Measurements from ENCODE around the gene CRTAC1.
"Not testable (repeated sequence)": the region's sequence is repeated elsewhere in the genome, so short reads cannot be mapped to it uniquely, and the experiment has no call there.

The CRTAC1 gene

DNA sequence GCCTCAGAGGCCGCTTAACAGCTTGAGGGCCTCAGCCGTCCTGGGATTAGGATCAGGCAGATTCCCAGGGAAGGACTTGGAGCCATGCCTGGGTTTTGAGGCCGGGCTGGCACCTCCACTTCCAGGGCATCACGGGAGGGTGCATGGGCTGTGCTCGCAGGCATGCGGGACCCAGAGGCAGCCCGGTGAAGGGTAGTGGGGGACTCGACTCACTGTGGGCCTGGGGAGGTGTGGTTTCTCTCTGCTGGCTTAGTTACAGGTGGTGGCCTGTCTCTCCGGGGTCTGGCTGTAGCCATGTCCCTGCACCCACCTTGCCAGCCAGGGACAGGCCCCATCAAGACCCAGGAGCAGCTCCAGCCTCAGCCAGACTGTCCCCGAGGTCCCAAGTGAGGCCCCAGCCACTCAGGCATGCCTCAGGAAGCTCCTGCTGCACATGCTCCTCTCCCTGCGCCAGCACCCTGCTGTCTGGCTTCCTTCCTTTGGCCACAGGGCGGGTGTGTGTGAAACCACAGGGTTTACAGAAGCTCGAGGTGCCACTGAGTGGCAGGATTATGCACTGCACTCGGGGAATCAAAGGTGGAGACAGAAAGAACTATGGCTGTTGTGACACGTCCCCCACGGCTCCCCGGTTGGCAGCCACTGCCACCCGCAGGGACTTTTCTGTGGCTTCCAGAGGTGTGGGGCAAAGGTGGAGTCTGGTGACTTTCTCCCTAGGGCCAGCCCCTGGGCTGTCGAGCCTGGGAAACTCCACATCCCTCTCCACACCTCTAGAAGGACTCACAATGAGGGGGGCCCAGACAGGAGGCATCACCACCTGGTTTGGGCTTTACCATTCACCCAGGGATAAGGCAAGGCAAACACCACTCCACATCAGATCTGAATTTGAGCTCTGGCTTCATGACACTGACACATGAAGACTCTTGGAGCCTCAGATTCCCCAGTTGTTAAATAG, 161.1 kb downstream of the CRTAC1 start:
- DNase-seq (ENCODE audit: low spot score) = peak; percentile 80

DNA sequence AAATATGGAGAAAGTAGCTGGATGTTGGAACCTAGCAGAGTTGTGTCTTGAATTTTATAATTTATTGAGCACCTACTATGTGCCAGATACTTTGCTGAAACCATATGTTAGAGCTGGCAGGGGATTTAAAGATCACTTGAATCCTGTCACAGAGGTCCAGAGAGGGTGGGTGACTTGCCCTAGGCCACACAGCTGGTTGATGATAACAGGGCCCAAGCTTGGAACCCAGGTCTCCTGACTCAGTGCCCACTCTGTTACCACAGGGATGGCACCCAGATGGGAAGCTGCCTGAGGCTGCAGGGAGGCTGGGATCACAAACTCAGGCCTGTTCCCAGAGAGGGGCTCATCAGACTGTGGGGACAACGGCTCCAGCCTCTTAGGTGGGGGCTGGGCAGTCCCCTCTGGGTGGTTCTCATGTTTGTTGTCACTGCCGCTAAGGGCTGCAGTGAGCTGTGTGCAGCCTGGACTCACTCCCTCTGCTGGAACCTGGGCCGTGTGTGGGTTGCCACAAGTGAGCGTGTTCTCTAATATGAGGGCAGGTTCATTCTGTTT, 162.2 kb downstream of the CRTAC1 start:
- DNase-seq (ENCODE audit: low spot score) = no peak

DNA sequence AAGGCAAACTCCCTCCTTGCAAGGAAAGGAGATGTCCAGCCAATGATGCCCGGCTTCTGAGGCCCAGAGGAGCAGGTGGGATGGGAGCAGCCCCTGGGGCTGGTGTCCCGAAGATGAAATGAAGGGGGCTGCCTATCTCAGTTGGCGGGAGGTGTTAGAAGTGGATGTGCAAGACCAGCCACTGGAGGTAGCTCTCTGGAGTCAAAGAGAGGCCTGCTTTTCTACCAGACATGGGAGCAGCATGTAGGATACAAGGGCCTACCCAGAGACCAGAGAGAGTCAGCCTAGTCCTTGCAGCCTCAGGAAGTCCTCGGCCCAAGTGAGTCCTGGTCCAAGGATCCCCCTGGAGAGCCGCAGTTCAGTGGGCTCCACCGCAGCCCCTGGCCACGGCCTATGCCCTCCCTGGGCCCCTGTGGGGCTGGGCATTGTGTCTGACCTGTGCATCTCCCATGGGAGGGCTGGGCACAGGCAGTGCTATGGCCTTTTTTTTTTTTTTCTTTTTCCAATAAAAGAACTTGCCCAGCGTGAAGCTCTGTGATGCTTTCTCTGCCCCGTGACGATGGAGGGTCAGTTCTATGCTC, 163.1 kb downstream of the CRTAC1 start:
- DNase-seq (ENCODE audit: low spot score) = no peak

DNA sequence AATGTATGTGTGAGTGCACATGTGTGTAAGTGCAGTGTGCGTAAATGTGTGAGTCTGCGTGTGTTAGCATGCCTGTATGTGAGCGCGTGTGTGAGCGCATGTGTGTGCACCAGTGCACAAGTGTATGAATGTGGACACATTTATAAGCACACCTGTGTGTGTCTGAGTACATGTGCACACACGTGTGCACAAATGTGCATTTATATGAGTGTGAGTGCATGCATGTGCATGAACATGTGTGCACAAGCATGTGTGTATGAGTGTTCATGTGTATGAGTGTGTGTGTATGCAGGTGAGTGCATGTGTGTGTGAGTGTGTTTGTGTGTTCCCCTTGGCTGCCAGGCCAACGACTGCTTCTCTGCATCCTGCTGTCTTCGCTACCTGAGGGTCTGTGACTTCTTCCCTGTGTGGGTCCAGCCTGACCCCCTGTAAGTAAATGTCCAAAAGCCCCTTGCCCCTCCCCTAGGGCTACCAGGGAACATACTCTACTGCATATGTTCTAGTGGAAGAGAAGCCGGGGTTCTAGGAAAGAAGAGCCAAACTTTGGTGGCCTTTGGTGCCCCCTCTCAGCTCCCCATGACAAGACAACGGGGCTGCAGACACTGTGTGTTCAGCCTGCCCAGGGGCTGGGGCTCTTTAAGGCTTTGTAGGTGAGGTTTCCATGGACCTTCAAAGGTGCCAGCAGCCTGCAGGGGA, 163.7 kb downstream of the CRTAC1 start:
- DNase-seq (ENCODE audit: low spot score) = no peak

DNA sequence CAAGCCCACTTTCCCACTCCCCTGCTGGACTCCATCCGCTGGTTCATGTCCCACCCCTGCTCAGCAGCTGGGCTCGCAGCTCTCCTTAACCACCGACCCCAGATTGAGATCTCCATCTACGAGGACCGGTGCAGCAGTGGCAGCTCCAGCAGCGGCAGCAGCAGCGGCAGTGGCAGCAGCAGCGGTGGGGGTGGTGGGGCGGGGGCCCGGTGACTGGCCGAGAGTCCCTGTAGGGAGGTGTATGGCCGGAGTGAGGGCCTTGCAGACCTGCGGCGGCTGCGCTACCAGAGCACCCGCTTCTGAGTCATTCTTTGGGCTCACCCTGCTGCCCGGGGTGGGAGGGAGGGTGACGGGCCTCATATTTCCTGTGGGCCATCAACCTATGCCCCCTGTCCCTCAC, 164.9 kb downstream of the CRTAC1 start:
- no peak for DNase-seq (ENCODE audit: low spot score)

DNA sequence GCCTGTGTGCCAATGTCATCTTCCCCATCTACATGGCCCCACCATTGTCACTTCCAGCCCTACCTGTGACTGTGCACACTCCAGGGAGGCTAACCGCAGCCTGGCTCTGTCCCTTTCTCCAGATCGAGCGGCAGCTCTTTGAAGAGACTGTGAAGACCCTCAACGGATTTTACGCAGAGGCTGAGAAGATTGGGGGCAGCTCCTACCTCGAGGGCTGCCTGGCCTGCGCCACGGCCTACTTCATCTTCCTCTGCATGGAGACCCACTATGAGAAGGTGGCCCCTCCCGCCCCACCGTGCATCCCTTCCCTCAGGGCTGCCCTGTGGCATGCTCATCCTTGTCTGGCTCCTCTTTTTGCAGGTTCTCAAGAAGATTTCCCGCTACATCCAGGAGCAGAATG, 166.6 kb downstream of the CRTAC1 start:
- DNase-seq (ENCODE audit: low spot score) = no peak

DNA sequence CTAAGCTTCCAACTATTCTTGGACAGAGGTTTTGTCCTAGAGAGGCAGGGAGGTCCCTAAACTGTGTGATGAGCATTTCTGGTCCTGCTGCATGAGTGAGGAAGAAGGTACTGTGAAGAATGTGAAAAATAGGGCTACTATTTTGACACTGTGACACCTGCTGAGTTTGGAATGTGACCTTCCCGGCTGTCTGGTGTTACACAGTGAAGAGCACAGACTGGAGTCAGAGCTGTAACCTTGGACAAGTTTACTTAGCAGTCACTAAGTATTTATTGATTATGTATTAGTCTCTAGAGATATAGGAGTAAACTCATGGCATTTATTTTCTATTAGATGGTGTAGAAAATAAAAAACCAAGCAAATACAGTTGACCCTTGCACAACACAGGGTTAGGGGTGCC, 168.5 kb downstream of the CRTAC1 start:
- no peak for DNase-seq (ENCODE audit: low spot score)

DNA sequence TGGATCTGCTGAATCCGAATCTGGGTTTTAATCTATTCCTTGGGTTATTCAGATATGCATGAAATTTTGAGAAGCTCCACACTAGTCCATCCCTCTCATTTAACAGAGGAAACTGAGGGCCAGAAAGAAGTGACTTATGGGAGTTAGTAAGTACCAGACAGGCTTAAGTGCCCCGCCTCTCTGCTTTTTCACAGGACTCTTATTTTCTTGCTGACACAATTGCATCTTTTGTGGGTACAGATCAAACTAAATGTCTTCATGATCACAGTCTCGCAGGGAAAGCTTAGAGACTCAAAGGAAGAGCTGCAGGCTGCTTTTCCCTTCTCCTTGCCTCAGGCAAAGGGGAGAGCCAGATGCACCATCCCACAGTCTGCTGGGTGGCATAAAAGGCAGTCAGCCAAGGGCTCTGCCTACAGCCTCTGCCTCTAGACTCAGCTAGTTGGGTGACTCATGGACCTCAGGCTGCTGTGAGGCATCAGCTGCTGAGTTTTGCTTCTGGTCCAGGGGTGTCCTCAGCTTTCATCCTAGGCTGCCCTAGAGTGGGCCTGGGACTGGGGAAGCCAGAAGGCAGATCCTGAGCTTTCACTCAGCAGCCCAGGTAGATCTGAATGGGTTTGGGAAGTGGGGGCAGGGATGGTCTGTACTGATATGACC, 169.2 kb downstream of the CRTAC1 start:
- no peak for DNase-seq (ENCODE audit: low spot score)

DNA sequence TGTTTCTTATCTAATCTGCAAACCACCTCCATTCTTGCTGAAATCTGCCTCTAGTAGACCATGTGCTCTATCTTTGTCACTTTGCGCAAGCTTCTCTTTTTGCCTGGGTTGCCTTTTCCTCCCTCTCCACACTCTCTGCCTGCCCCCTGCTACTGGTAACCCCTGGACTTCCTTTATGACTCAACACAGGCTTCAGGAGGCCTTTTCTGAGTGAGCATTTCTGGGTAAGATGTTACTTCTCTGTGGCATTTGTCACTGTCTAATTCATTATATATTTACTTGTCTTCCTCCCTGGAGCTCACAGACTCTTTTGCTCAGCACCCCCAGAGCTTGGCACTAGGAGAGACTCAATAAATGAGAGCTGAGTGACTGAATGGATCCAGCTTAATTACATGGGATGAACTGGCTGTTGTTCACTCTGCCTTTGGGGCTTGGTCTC, 172.4 kb downstream of the CRTAC1 start:
- no peak for DNase-seq (ENCODE audit: low spot score)

DNA sequence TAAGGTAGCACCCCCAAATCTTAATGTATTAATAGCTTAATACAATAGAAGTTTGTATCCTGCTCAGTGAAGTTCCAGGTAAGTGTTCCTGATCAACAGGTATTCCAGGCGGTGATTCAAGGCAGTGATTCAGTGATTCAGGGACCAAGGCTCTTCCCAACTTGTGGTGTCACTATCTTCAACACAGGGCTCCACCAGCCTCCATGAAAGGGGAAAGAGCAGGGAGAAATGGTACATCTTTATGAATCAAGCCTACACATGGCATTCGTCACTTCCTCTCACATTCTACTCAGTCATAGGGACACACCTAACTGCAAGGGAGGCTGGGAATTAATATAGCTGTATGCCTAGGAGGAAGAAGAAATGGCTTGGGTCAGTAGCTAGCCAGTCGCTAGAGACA, 175.7 kb downstream of the CRTAC1 start:
- no peak for DNase-seq (ENCODE audit: low spot score)

DNA sequence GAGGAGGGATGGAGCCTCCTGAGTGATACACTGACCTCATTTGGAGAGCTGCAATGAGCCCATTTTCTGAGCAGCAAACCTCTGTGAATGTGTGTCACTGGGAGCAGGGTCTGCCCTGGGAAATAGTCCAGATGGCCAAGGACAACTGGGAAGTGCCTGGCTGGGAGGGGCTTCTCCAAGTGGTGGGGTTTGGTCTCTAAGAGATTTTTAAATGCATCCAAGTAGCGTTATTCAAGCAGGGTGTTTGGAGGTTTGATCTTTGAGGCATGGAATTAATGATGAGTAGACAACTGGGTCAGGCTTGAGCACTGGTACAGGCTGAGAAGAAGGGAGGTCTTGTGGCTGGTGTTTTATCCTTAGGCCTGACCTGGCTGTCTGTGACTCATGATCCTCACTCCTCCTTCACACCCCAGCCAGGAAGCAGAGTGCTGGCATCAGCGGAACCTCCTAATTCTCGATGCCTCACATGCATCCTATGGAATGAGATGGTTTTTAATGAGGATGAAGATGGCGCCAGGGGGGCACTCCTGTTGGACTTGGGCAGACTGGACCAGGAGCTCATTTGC, 177.5 kb downstream of the CRTAC1 start:
- no peak for DNase-seq (ENCODE audit: low spot score)

DNA sequence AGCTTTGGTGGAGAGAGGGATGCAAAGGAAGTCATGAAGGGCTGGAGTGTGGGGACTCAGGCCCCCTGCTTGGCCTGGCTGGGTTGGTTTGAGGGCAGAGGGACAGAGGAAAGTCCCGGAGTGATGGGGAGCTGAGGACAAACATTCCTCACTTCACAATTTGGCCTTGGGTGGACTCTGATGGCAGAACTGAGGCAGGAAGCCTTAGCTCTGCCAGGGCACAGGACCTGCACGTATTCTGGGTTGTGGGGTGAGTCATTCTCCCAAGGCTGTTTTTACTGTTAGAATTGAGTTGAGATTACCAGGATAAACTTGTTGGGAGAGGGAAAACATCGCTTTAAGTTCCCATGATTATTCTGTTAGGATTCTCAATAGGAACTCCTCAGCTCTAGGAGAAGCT, 178.1 kb downstream of the CRTAC1 start:
- no peak for DNase-seq (ENCODE audit: low spot score)

DNA sequence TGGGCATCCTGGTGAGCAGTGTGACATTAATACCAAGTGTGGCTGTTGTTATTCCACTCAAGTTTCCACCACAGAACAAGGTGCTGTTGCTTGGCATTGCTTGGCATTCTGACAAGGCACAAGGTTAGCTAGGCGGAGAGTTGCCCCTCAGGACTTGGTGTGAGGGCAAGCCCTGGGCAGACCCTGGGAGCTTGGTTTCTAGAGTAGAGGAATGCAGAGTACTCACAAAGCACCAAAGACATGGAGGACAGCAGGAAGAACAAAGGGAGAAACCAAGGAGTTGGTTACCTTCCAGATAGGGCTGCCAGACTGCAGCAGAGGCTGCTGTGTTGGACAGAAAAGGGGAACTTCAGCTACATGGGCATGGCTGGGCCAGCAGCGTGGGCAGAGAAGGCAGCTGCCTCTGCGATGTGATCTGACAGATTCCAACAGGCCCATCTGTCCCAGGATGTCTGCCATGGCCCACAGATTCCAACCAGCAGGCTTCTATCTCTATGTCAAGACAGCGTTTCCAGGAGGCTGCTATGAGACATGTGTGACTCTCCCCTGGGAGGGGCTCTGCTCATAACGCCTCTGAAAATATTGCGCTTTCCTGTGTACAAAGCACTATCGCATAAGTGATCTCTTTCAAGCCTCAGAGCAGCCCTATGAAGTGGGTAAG, 178.9 kb downstream of the CRTAC1 start:
- no peak for DNase-seq (ENCODE audit: low spot score)

DNA sequence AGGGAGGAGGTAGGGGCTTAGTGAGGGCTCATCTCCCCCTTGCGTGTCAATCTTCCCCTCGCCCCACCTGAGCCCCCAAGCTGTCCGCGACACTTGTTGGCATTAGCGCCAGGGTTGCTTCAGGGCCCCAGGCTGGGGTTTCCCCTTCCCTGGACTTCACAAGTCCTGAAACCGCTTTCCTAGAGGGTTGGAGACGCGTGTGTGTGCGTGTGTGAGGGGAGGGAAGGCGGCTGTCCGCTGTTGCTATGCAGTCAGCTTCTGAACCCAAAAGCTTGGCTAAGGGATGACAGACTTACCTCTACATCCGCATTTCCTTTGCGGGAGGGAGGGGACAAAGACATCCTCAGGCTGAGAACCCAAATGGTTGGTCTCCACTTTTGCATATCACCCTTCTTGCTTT, 180.0 kb downstream of the CRTAC1 start:
- DNase-seq (ENCODE audit: low spot score) = no peak

DNA sequence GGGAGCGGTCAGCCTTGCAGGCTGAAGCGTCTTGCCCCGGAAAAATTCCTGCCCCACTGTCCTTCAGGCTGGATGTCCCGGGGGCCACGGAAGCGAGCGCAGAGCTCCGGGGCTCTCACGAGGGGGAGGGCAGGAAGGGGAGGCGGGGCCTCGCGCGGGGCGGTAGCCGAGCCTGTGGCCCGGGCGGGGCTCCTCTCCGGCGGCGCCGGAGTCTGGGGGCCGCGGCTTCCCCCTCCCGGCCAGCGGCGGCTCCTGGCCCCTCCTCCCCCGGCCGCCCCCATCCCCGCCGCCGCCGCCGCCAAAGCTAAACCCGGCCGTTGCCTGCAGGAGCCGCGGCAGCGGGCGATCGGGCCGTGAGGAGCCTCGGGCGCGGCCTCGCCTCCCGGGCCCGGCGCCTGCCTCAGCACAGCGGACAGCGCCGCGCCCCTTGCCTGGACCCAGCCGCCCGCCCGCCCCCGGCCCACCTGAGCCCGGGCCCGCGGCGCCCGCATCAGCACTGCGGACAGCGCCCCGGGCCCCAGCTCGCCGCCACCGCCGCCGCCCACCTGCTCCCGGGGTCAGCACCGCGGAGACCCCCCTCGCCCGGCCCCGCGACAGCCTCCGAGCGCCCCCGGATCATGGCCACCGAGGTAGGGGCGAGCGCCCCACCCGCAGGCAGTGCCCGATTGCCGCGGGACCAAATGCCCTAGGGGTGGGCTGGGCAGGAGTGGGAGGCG, 180.6 kb downstream of the CRTAC1 start, which contains the start of gene GOLGA7B:
Gene GOLGA7B, plus strand, starts transcription at position 157 of the 716 bp plus-strand sequence. Its CDS starts 461 bp downstream, at position 618.
- DNase-seq (ENCODE audit: low spot score) = peak; percentile 91

DNA sequence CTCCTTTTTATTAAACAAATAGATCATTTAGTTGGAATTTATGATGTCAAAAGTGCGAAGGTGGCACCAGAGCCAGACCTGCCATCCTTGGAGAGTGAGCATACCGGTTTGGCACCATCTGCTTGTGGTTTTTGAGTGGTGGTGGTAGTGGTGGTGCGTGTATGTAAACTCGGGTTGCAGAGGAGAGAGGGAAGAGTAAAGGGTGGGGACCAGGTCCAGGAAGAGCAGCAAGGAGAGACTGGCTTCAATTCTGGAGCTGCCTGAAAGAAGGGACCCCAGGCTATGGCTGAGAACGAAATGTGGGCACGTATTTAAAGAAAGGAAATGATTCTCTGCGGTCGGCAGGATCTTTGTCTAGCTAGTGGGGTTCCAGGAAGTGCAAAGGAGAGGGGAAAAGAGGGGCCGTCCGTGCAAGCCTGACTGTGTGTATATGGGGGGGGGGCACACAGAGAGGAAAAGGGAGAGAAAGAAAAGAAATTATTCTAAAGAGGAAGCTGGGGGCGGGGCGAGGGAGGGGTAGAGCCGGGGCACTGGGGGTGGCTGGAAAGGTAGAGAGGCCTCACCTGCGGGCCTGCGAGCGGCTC, 181.2 kb downstream of the CRTAC1 start:
- no peak for DNase-seq (ENCODE audit: low spot score)

DNA sequence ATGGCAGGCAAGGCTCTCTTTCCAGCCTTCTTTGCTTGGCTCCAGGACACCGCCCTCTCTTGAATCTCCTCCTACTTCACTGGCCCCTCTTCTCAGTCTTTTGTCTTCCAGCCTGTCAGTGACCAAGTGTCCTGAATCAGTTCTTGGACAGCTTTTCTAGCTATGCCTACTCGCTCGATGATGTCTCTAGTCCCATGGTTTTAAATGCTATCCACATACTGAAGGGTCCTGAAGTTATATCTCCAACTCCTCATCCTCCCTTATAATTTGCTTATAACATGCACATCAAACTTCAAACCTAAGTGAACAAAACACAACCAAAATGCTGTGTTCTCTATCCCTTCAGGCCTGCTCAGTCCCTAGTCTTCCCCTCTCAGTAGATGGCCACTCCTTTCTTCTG, 185.7 kb downstream of the CRTAC1 start:
- DNase-seq (ENCODE audit: low spot score) = no peak

DNA sequence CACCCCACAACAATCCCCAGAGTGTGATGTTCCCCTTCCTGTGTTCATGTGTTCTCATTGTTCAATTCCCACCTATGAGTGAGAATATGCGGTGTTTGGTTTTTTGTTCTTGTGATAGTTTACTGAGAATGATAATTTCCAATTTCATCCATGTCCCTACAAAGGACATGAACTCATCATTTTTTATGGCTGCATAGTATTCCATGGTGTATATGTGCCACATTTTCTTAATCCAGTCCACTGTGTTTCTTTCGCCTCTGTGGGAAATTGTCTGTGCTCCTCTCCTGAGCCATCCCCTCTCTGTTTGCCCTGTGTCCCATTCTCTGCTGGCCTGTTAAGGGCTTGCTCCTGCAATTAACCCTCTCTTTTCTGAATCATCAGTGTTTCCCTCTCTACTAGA, 186.4 kb downstream of the CRTAC1 start:
- not testable (repeated sequence) for DNase-seq (ENCODE audit: low spot score)

DNA sequence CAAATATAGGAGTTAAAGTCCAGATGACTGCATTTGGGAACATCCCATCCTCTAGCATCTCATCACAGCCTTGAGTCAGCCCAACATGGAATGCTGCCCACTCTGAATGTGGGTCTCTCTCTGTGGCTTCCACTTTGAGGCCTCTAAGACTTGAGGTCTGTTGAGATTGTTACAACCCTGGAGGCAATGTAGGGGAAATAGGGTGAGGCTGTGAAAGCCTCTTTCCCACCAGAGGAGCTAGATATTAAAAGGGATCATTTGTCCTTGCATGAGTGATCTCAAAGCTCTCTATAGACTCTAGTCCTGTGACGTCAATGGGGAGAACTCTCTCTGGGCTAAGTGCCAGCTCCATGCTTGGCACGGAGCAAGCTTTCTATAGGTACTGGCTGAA, 187.1 kb downstream of the CRTAC1 start:
- DNase-seq (ENCODE audit: low spot score) = no peak

DNA sequence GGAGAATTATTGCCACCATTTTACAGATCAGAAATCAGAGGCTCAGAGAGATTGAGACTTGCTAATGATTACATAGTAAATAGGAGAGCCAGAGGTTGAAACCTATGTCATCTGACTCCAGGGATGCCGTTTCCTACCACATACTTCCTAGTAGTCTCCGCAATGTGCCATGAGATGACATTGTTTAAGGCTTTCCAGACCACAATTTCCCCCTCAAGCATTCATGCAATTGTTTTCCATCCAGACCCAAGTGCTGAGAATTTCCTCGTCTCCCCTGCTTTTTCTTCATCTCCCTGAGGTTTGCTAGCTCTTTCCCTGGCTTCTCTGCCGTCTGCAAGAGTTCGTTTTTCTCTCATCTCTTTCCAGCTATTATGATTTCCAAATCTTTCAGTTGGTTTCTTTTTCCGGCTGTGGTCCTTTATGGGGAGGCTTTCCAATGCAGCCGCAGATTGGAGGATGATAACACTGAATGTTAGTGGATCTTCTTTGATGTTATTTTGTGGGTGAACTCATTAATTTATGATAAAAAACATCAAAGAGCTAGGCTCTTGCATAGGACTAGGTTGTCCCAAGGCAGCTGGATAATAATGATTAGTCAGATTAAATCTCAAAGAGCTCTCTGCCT, 187.7 kb downstream of the CRTAC1 start:
- no peak for DNase-seq (ENCODE audit: low spot score)
